HG03460 (cell line): ENCODE measurements around the gene MGAT4A.

ENCODE experiments used
- ATAC-seq: cut with Tn5 transposase; IDR thresholded peaks from one replicate; pipeline ENCODE4 v1.9.1; 2021; ENCODE audit not compliant: unreplicated experiment

Gene MGAT4A

GRCh38 chr2:98704499-98705332 is 26.2 kb downstream of the MGAT4A start:
- ATAC-seq: no peak

- no peak for ATAC-seq
Observed at GRCh38 chr2:98703738-98704137, 27.2 kb downstream of the MGAT4A start.

DNA sequence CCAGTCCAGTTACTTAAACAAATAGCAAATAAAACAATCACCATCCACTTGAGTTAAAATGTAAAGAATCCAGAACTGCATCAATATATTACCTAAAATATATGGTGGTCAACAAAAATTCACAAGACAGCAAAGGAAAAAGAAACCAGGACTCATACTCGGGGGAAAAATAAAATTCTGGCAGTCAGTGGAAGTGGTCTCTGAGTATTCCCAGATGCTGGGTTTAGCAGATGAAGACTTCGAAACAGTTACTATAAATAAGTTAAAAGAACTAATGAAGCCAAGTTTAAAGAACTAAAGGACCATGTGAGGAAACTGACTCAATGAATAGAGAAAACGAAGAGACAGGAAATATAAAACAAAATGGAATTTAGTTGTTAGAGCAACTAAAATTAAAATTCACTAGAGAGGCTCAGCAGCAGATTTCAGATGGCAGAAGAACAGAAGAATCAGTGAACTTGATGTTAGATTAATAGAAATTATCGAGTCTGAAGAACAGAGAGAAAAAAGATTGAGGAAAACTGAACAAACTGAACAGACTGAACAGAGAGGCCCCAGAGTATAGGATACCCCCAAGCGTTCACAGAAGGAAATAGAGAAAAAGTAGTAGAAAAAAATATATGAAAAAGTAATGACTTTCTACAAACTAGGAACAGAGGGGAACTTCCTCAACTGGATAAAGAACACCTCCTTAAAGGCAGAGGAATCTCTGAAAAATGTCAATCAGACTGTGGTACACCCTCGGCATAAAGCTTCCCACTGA is 27.9 kb downstream of the MGAT4A start:
- no peak for ATAC-seq

GRCh38 chr2:98702127-98702802 is 28.7 kb downstream of the MGAT4A start:
- ATAC-seq: no peak

DNA sequence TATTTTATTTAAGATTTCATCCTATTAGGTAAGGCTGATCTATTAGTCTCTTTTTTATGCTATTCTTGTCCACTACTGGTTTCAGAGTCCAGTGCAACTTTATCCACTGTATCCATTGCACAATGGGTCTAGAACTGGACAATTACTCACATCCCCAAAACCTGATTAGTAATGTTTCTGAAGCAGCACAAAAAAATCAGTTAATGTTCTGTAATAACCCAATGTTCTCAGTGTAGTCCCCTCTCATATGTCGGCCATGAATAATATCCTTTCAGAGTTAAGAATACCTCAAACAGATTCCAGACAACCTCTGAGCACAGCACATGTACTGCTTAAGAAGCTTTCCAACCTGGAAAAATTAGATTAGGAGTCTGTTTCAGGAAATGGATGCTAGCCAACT is 29.7 kb downstream of the MGAT4A start:
- no peak for ATAC-seq

DNA sequence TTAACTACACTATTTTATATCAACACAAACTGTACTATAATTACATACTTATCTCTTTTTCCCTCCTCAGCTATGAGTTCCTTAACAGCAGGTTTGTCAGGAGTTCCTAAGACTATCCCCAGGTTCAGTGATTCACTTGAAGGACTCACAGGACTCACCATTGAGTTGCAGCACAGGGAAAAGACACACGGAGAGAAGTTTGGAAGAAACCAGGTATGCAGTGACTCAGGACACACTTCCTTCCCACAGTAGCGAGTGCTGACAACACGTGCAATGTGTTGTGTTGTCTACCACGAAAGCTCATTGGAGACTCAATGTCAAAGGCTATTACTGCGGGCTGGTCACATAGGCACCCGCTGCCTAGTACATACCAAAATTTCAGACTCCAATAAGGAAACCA is 32.0 kb downstream of the MGAT4A start:
- no peak for ATAC-seq

GRCh38 chr2:98697651-98698337 is 33.1 kb downstream of the MGAT4A start:
- no peak for ATAC-seq

- no peak for ATAC-seq
Observed at GRCh38 chr2:98696200-98696599, 34.7 kb downstream of the MGAT4A start.

- no peak for ATAC-seq
Observed at GRCh38 chr2:98695255-98695654, 35.7 kb downstream of the MGAT4A start.

- ATAC-seq: no peak
Observed at GRCh38 chr2:98693477-98693876, 37.5 kb downstream of the MGAT4A start.

DNA sequence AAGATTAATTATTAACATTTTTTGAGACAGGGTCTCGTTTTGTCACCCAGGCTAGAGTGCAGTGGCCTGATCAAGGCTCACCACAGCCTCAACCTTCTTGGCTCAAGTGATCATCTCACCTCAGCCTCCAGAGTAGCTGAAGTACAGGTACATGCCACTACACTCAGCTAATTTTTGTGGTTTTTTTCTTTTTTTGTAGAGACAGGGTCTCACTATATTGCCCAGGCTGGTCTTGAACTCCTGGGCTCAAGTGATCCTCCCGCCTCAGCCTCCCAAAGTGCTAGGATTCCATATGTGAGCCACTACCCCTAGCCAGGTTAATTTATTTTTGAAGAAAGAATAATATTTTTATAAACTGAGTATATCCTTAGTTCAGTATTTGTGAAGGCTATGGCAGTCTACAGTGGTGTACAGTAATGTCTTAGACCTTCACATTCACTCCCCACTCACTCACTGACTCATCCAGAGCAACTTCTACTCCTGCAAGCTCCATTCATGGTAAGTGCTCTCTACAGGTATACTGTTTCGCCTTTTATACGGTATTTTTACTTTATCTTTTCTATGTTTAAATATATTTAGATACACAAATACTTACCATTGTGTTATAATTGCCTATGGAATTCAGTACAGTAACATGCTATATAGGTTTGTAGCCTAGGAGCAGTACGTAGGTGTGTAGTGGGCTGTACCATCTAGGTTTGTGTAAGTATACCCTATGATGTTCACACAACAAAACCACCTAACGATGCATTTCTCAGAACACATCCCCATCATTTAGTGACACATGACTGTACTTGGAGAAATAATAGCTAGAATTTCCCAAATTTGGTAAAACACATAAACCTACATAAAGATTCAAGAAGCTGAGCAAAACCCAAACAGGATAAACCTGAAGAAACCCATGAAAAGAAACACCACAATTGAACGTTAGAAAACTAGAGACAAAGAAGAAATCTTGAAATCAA is 38.6 kb downstream of the MGAT4A start:
- ATAC-seq: no peak

DNA sequence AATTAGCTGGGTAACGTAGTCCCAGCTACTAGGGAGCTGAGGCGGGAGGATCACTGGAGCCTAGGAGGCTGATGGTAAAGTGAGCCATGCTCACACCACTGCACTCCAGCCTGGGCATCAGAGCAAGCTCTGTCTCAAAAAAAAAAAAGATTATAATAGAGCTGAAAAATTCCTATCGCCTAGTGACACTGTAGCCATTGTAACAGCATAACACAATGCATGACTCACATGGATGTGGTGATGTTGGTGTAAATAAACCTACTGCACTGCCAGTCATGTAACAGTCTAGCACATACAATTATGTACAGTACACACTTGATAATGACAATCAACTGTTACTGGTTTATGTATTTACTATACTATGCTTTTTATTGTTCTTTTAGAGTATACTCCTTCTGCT is 39.6 kb downstream of the MGAT4A start:
- no peak for ATAC-seq

DNA sequence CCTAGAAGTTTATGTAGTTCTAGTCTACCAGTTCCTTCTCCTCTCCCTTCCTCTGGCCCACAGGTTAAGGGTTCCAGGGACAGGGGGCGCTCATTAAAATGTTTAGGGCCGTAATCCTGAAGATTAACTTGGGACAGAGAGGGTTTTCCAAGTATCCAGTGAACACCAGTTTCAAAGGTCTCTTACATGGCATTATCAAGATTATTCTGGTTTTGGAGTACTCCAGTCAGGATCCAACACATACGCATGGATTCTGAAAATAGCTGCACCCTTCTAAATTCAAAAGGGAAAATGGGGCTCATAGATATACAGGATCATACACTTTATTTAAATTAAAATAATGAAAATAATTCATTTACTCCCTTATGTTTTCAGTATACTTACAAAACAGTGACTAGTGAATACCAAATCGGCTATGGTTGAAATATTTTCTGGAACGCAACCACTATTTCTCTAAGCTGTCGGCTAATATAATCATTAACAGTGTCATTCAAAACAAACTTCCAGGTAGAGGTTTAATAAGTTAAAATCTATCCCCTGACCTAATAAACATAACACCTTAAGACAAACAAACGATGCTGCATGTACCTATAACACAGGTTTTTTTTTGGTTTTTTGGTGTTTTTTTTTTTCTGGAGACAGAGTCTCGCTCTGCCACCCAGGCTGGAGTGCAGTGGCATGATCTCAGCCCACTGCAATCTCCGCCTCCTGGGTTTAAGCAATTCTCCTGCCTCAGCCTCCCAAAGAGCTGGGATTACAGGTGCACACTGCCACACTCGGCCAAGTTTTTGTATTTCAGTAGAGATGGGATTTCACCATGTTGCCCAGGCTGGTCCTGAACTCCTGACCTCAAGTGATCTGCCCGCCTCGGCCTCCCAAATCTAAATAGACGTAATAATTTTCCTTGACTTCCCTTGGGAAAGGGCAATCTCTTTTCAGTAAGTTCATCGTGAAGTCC is 44.7 kb downstream of the MGAT4A start:
- ATAC-seq: no peak

DNA sequence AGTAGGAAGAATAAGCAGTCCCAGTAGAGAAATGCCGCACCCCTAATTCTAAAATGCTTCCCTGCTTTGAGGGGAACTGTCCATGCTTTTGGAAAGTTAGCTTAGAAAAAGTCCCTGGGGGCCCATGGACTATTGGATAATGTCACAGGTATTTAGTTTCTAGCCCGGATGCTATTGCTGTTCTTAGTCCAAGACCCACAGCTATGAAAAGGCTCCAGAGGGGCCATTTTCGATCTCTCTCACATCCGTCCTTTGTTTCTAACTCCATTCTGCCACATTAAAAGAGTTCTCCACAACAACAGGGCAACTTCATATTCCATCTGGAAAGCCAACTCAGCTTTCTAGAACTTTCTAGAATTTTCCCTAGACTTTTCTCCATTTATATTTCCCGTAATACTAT is 47.2 kb downstream of the MGAT4A start:
- ATAC-seq: no peak

- ATAC-seq: no peak
Observed at GRCh38 chr2:98676742-98677141, 54.2 kb downstream of the MGAT4A start.

DNA sequence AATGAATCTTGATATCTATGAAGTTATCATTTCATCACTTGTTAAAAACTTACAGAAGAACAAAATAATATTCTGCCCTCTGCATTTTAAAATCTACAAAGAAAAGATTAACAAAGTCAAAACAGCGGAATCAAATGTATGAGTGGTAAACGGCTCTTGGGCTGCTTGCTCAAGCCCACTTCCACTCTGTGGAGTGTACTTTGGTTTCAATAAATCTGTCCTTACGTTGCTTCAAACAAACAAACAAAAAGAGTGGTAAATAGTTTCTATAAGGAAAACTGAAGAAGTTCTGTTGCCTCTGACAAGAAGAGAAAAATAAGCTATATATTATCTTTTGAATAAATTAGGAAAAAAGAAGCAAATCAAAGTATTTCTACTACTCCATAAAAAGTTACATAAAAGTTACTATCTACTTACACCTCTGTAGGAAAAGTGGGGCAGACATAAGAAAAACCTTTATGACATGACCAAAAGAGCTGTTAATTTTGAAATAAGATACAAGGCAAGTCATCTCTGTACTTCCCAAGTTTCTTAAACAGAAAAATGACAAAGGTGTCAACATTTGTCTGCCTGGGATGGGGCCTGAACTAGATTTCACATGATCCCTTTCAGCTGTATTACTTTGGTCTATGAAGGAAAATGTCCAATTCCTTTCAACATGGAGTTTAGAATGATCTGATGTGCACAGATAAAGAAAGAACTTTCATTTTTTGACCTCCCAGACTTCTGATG is 56.5 kb downstream of the MGAT4A start:
- no peak for ATAC-seq

GRCh38 chr2:98669675-98670074 is 61.3 kb downstream of the MGAT4A start:
- no peak for ATAC-seq

DNA sequence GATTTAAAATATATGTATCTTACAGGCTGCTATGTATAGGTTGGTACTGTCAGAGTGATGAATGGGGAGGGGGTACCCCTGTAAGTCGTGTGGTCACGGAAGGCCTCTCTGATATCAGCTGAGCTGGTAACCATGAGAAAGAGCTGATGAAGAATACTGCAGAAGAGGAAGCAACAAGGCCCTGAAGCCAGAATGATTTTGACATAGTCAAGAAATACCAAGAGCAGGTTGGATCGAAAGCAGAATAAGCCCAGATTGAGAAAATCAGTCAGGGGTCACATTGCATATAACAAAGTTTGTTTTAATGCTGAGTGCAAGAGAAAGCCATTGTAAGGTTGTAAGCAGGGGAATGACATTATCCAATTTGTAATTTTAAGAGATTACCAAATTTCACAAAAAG is 65.3 kb downstream of the MGAT4A start:
- ATAC-seq: no peak
